Keratinocyte (primary cell): ENCODE results near the gene UBE3A. TPM values are rescaled to one million over a fixed set of nuclear protein-coding genes. Genes with fewer than 3 reads are reported as not detected.

Source experiments
- DNase-seq: peaks from one replicate; pipeline ENCODE4 v3.0.0-alpha.2; 2011; ENCODE audit warnings: low read depth, missing footprints, low spot score
- FAIRE-seq: peaks from 2 replicates; lab custom pipeline; 2011; peaks lifted over from hg19 to GRCh38; lab: Jason Lieb, UNC
- H2AFZ ChIP-seq: 2 replicates; pipeline ENCODE4 v1.6.0; 2012; ENCODE audit warnings: low read length, control low read depth, inconsistent platforms; ENCODE audit not compliant: control insufficient read depth
- H3K27ac ChIP-seq: 2 replicates; pipeline ENCODE4 v1.5.1; 2011; ENCODE audit warnings: low read length; ENCODE audit not compliant: control insufficient read depth, insufficient read depth
- H3K27me3 ChIP-seq: 3 replicates; pipeline ENCODE4 v1.6.0; 2011; ENCODE audit warnings: low read length; ENCODE audit not compliant: control insufficient read depth, insufficient read depth; ENCODE audit errors: extremely low read depth
- H3K36me3 ChIP-seq, 2 experiments: 2 replicates in 1 of 2; 3 replicates in 1 of 2; pipeline ENCODE4 v1.5.1; 2011; ENCODE audit warnings: low read length in 2 of 2, mild to moderate bottlenecking in 1 of 2; ENCODE audit not compliant: control insufficient read depth in 2 of 2, insufficient read depth in 2 of 2; ENCODE audit errors: extremely low read depth in 1 of 2
- H3K4me1 ChIP-seq: 3 replicates; pipeline ENCODE4 v1.5.1; 2011; ENCODE audit warnings: low read length; ENCODE audit not compliant: control insufficient read depth, insufficient read depth; ENCODE audit errors: extremely low read depth
- H3K4me2 ChIP-seq: 3 replicates; pipeline ENCODE4 v1.6.0; 2011; ENCODE audit warnings: low read depth, low read length; ENCODE audit not compliant: control insufficient read depth, insufficient read depth; ENCODE audit errors: extremely low read depth
- H3K4me3 ChIP-seq, 3 experiments: fragments of 200-600 bp in 1 of 3; sonication (generic) in 1 of 3; 2 replicates in 2 of 3; 3 replicates in 1 of 3; pipeline ENCODE4 v1.5.1; 2011 to 2016; ENCODE audit warnings: low read length in 3 of 3, mild to moderate bottlenecking in 3 of 3, control low read depth in 2 of 3, inconsistent platforms in 1 of 3, low read depth in 1 of 3, mixed read lengths in 1 of 3, mixed run types in 1 of 3, moderate library complexity in 1 of 3; ENCODE audit not compliant: control insufficient read depth in 2 of 3, insufficient read depth in 2 of 3; ENCODE audit errors: extremely low read depth in 1 of 3
- H3K79me2 ChIP-seq: 2 replicates; pipeline ENCODE4 v1.6.0; 2012; ENCODE audit warnings: low read length; ENCODE audit not compliant: control insufficient read depth, insufficient read depth
- H3K9ac ChIP-seq: 3 replicates; pipeline ENCODE4 v1.6.0; 2011; ENCODE audit warnings: low read length; ENCODE audit not compliant: control insufficient read depth, insufficient read depth; ENCODE audit errors: extremely low read depth
- H3K9me1 ChIP-seq: 3 replicates; pipeline ENCODE4 v1.6.0; 2011; ENCODE audit warnings: low read length; ENCODE audit not compliant: control insufficient read depth, insufficient read depth; ENCODE audit errors: extremely low read depth
- H3K9me3 ChIP-seq: 2 replicates; pipeline ENCODE4 v1.5.1; 2012; ENCODE audit warnings: low read depth, low read length; ENCODE audit not compliant: control insufficient read depth
- H4K20me1 ChIP-seq: 3 replicates; pipeline ENCODE4 v1.6.0; 2011; ENCODE audit warnings: low read length; ENCODE audit not compliant: control insufficient read depth, insufficient read depth; ENCODE audit errors: extremely low read depth
- EZH2 ChIP-seq: IDR thresholded peaks from one replicate; pipeline ENCODE4 v1.6.1; 2012; ENCODE audit warnings: inconsistent platforms, mild to moderate bottlenecking, low read length, moderate library complexity
- dilution Hi-C: fragments of 300-500 bp; cut with MboI; formaldehyde crosslinking; loops from one replicate; pipeline ENCODE4 v1.7.0; 2020; ENCODE audit warnings: low sequenced_read_pairs; ENCODE audit not compliant: extremely low pct_ligation_motif_present
- polyA plus RNA-seq, 5 experiments: library from polyadenylated mRNA; depleted of rRNA in 3 of 5; stranded (reverse) in 3 of 5; stranded (forward) in 1 of 5; unstranded in 1 of 5; fragments of >200 nt; gene quantifications; 1 replicate in 1 of 5; 2 replicates in 3 of 5; 3 replicates in 1 of 5; pipeline versions ENCODE4 v1.2.1 to v1.2.3, GENCODE V29; 2011 to 2012; ENCODE audit warnings: missing spikeins in 2 of 5, low read depth in 1 of 5, low replicate concordance in 1 of 5
- TF ChIP-seq, protein P1 (sequence below), 3 experiments: IDR thresholded peaks in 1 of 3; conservative IDR thresholded peaks in 1 of 3; optimal IDR thresholded peaks in 1 of 3; 2 replicates in 2 of 3; 3 replicates in 1 of 3; pipeline versions ENCODE3 to v1.5.1; 2011; ENCODE audit warnings: low read length in 3 of 3, mild to moderate bottlenecking in 3 of 3, moderate library complexity in 2 of 3, control low read depth in 1 of 3, inconsistent platforms in 1 of 3; ENCODE audit not compliant: insufficient read depth in 2 of 3; ENCODE audit errors: extremely low read depth in 1 of 3

UBE3A gene
- polyA plus RNA-seq, 1 donor (not counting 4 experiments of a cell fraction or from before 2014, with no cell fraction given): 45.0 TPM

DNA sequence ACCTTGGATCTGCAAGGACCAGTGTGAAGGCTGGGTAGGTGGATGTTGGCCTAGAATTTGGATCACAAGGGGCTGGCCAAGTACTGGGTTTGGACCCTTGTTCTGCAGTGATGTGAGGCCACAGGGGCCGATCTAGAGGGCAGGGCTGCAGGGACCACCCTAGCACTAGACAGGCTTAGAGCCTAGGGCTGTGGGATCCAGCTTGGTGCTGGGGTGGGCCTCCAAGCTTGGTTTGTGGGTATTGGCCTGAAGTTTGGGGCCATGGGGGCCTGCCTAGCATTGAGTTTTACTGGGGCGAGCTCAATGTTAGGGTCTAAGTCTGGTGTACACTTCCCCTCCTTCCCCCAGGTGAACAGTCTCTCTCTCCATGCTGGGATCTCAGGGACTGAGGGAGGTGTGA, 36.5 kb downstream of the UBE3A start:
- Histone ChIP-seq H3K4me3 (no peak overlapping the region), H2AFZ (no peak overlapping the region), H3K36me3 (peaks cover 0 to 6% of the 10 kb centered on the region in 2 experiments), H3K9me1 (peaks cover 2% of the 10 kb centered on the region), H3K4me1 (no peaks in the 10 kb centered on the region), H3K9ac (no peak overlapping the region), H3K27ac (no peak overlapping the region), H4K20me1 (peaks cover 3% of the 10 kb centered on the region), H3K9me3 (no peaks in the 10 kb centered on the region), H3K79me2 (peaks cover 36% of the 10 kb centered on the region), H3K27me3 (no peaks in the 10 kb centered on the region), H3K4me2 (no peak overlapping the region)
- DNase-seq (no peak), FAIRE-seq (no peak)
- dilution Hi-C loops: no loop called here
- TF ChIP-seq EZH2: no peak
- TF ChIP-seq, protein P1, sequence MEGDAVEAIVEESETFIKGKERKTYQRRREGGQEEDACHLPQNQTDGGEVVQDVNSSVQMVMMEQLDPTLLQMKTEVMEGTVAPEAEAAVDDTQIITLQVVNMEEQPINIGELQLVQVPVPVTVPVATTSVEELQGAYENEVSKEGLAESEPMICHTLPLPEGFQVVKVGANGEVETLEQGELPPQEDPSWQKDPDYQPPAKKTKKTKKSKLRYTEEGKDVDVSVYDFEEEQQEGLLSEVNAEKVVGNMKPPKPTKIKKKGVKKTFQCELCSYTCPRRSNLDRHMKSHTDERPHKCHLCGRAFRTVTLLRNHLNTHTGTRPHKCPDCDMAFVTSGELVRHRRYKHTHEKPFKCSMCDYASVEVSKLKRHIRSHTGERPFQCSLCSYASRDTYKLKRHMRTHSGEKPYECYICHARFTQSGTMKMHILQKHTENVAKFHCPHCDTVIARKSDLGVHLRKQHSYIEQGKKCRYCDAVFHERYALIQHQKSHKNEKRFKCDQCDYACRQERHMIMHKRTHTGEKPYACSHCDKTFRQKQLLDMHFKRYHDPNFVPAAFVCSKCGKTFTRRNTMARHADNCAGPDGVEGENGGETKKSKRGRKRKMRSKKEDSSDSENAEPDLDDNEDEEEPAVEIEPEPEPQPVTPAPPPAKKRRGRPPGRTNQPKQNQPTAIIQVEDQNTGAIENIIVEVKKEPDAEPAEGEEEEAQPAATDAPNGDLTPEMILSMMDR (optimal IDR thresholded peaks at IDR 0.05 in 1 of 3, IDR thresholded peaks at IDR 0.05 in 1 of 3, conservative IDR thresholded peaks at IDR 0.05 in 1 of 3; ENCODE audit: extremely low read depth in 1 of 3, insufficient read depth in 2 of 3, low read length in 3 of 3): no peak

DNA sequence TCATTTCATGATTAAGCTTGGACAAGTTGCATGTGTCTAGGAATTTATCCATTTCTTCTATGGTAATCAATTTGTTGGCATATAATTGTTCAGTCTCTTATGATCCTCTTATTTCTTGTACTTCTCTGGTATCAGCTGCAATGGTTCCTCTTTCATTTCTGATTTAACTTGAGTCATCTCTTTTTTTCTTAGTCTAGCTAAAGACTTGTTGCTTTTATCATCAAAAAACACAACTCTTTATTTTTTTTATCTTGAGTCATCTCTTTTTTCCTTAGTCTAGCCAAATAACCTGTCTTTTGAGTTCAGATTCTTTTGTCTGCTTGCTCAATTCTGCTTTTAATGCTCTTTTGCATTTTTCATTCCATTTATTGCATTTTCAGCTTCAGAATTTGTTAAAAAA, 37.3 kb downstream of the UBE3A start:
- Histone ChIP-seq H3K9ac (no peak overlapping the region), H3K9me3 (no peaks in the 10 kb centered on the region), H4K20me1 (no peaks in the 10 kb centered on the region), H3K27ac (no peak overlapping the region), H3K4me3 (no peak overlapping the region), H2AFZ (no peak overlapping the region), H3K4me1 (no peaks in the 10 kb centered on the region), H3K4me2 (no peak overlapping the region), H3K9me1 (peaks cover 2% of the 10 kb centered on the region), H3K79me2 (peaks cover 34% of the 10 kb centered on the region), H3K27me3 (no peaks in the 10 kb centered on the region), H3K36me3 (peaks cover 0 to 6% of the 10 kb centered on the region in 2 experiments)
- FAIRE-seq: no peak
- no peak for DNase-seq
- dilution Hi-C loops: no loop called here
- TF ChIP-seq EZH2: no peak
- TF ChIP-seq, protein P1 (optimal IDR thresholded peaks at IDR 0.05 in 1 of 3, IDR thresholded peaks at IDR 0.05 in 1 of 3, conservative IDR thresholded peaks at IDR 0.05 in 1 of 3; ENCODE audit: extremely low read depth in 1 of 3, insufficient read depth in 2 of 3, low read length in 3 of 3): no peak
